Uterus (tissue), 4 donors: ENCODE data around the gene PDE4B. TPM values are rescaled to one million over a fixed set of nuclear protein-coding genes. Genes with fewer than 3 reads are reported as not detected.

Experiments
- DNase-seq, 2 donors: peaks; one replicate each; pipeline ENCODE4 v3.0.0-alpha.2; 2019 to 2020
- H3K27ac ChIP-seq, 2 donors: fragments of 200-600 bp; sonication (generic); 1 replicate in 1 of 2; 2 replicates in 1 of 2; pipeline ENCODE4 v1.5.1; 2016 to 2018
- H3K27me3 ChIP-seq, 2 donors: fragments of 200-600 bp; sonication (generic); one replicate each; pipeline ENCODE4 v1.5.1; 2018 to 2019; ENCODE audit warnings: control low read depth in 1 of 2
- H3K36me3 ChIP-seq, 2 donors: fragments of 200-600 bp; sonication (generic); one replicate each; pipeline ENCODE4 v1.5.1; 2019; ENCODE audit warnings: control low read depth in 1 of 2
- H3K4me1 ChIP-seq, 2 donors: fragments of 200-600 bp; sonication (generic); one replicate each; pipeline ENCODE4 v1.5.1; 2018 to 2019; ENCODE audit warnings: control low read depth in 1 of 2
- H3K4me3 ChIP-seq, 2 donors: fragments of 200-600 bp; sonication (generic); 1 replicate in 1 of 2; 2 replicates in 1 of 2; pipeline ENCODE4 v1.5.1; 2018 to 2019; ENCODE audit warnings: mild to moderate bottlenecking in 1 of 2
- H3K9me3 ChIP-seq, 2 donors: fragments of 200-600 bp; sonication (generic); one replicate each; pipeline ENCODE4 v1.5.1; 2019; ENCODE audit warnings: control low read depth in 1 of 2
- POLR2A ChIP-seq, 2 donors: fragments of 450-650 bp; IDR thresholded peaks; one replicate each; pipeline ENCODE4 v1.6.1; 2016; ENCODE audit warnings: antibody characterized with exemption in 2 of 2, mild to moderate bottlenecking in 1 of 2, moderate library complexity in 1 of 2
- intact Hi-C: fragments of 100-400 bp; cut with DNase I; formaldehyde crosslinking; loops from one replicate; pipeline ENCODE4 v1.15.1; 2023; ENCODE audit warnings: low total_unique reads
- total RNA-seq, 4 donors: library from RNA; depleted of rRNA in 3 of 4; stranded (reverse); fragments of >200 nt in 3 of 4; gene quantifications; one replicate each; pipeline versions ENCODE4 v1.1.0 to v1.2.4, GENCODE V29; 2014 to 2023
- TF ChIP-seq, protein P1 (sequence below), 4 experiments: fragments of 200-600 bp in 2 of 4; fragments of 450-650 bp in 2 of 4; sonication (generic) in 2 of 4; IDR thresholded peaks; one replicate each; pipeline ENCODE4 v1.5.1; 2016 to 2019; ENCODE audit warnings: antibody characterized with exemption in 4 of 4, mild to moderate bottlenecking in 2 of 4, moderate library complexity in 1 of 4
- donor health status: DM: yes; HTN: yes; CAD: no.

PDE4B gene
- total RNA-seq, 4 donors from 2014 or later, result 6.9 to 22.9 (median 17.8) TPM

DNA sequence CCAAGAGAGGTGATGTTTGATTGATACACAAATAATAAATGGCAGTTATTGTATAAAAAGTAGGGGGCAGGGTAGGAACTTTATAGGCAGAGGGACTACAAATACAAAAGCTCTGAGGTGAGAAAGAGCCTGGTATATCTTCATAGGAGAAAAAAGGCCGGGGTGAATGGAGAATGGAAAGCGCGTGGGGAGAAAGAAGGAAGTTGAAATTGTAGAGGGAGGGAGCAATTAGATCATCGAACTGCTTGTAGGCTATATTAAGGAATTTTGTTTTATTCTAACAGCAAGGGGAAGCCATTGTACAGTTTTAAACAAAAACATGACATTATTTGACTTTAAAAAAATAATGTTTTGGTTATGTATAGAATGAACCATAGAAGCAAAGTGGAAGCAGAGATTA is 147.4 kb downstream of the PDE4B start:
- Histone ChIP-seq H3K27ac (no peak overlapping the region), H3K9me3 (no peaks in the 10 kb centered on the region), H3K4me1 (no peaks in the 10 kb centered on the region), H3K27me3 (no peaks in the 10 kb centered on the region), H3K4me3 (no peak overlapping the region), H3K36me3 (no peaks in the 10 kb centered on the region)
- TF ChIP-seq, protein P1, sequence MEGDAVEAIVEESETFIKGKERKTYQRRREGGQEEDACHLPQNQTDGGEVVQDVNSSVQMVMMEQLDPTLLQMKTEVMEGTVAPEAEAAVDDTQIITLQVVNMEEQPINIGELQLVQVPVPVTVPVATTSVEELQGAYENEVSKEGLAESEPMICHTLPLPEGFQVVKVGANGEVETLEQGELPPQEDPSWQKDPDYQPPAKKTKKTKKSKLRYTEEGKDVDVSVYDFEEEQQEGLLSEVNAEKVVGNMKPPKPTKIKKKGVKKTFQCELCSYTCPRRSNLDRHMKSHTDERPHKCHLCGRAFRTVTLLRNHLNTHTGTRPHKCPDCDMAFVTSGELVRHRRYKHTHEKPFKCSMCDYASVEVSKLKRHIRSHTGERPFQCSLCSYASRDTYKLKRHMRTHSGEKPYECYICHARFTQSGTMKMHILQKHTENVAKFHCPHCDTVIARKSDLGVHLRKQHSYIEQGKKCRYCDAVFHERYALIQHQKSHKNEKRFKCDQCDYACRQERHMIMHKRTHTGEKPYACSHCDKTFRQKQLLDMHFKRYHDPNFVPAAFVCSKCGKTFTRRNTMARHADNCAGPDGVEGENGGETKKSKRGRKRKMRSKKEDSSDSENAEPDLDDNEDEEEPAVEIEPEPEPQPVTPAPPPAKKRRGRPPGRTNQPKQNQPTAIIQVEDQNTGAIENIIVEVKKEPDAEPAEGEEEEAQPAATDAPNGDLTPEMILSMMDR (IDR thresholded peaks at IDR 0.05), result no peak
- TF ChIP-seq POLR2A (IDR thresholded peaks at IDR 0.05), result no peak
- intact Hi-C loops, result no loop called here
- DNase-seq, result no peak

DNA sequence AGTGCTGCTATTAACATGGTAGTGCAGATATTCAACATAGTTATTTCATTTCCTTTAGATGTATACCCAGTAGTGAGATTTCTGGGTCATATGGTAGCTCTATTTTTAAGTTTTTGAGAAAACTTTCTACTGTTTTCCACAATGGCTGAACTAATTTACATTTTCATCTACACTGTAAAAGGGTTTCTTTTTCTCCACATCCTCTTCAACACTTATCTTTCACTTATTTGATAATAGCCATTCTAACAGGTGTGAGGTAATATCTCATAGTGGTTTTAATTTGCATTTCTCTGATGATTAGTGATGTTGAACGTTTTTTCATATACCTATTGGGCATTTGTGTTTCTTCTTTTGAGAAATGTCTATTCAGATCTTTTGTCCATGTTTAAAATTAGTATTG is 149.8 kb downstream of the PDE4B start:
- Histone ChIP-seq H3K27ac (no peak overlapping the region), H3K9me3 (no peaks in the 10 kb centered on the region), H3K4me1 (no peaks in the 10 kb centered on the region), H3K36me3 (no peaks in the 10 kb centered on the region), H3K4me3 (no peak overlapping the region), H3K27me3 (no peaks in the 10 kb centered on the region)
- DNase-seq, result no peak
- intact Hi-C loops, result no loop called here
- TF ChIP-seq, protein P1 (IDR thresholded peaks at IDR 0.05), result no peak
- no peak for TF ChIP-seq POLR2A (IDR thresholded peaks at IDR 0.05)

DNA sequence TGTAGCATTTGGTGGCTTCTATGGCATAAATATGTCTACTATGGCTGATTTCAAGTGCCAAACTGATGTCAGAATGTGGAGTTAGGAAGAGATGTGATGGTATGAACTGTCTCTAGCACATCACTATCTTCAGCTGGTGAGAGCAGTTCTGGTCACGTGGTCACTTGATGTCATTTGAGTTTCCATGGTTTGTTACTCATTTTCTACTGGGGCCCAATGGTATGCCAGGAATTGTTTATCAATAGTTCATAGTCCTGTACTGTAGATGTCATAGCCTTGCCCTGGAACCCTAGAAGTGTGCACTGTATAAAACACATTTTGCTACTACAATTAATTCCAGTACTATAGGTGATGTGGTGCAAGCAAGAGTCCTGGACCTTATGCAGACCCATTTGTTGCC is 153.7 kb downstream of the PDE4B start:
- intact Hi-C loops, result no loop called here
- no peak for TF ChIP-seq POLR2A (IDR thresholded peaks at IDR 0.05)
- TF ChIP-seq, protein P1 (IDR thresholded peaks at IDR 0.05), result no peak
- Histone ChIP-seq H3K4me1 (no peaks in the 10 kb centered on the region), H3K4me3 (no peak overlapping the region), H3K27me3 (no peaks in the 10 kb centered on the region), H3K27ac (no peak overlapping the region), H3K36me3 (no peaks in the 10 kb centered on the region), H3K9me3 (no peaks in the 10 kb centered on the region)
- no peak for DNase-seq

DNA sequence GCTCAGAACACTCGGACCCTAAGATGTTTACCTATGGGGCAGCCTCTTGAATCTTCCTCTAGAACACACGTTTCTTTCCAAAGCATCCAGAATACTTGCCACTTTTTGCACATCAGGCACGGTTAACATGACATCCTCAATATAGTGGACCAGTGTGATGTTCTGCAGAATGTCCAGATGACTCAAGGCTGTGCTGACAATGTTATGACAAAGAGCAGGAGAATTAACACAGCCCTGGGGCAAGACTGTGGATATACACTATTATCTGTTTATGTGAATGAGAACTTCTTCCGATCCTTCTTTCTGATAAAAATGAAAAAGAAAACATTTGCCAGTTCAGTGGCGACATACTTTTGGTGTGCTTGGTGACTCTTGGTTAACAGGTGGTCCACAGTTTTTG is 154.3 kb downstream of the PDE4B start:
- intact Hi-C loops, result no loop called here
- H3K27me3 ChIP-seq, result no peaks in the 10 kb centered on the region
- TF ChIP-seq POLR2A (IDR thresholded peaks at IDR 0.05), result no peak
- TF ChIP-seq, protein P1 (IDR thresholded peaks at IDR 0.05), result no peak

DNA sequence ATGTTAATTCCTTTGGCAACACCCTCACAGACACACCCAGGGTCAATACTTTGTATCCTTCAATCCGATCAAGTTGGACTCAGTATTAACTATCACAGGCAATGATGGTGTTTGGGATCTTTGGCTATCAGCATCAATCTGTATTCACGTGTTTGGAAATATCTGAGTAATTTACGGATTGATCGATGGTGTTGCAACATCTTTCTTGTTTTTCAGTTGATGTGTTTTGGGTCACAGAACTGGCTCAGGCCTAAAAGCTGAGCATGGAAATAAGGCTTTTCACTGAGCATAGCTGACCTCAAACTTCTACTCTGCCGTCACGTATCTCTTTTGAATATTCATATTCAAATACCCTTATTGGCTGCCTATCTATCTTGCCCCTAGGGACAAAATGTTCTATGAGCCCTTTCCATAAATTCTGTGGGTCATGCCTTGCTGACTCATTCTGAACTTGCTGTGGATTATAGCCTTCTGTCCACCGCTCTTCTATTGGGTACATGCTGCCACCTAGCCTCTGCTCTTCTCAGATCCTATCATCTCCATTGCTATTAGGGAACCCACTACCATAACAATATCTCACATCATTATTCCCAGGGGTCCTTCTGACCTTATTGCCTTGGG is 156.0 kb downstream of the PDE4B start:
- TF ChIP-seq, protein P1 (IDR thresholded peaks at IDR 0.05), result no peak
- no peak for TF ChIP-seq POLR2A (IDR thresholded peaks at IDR 0.05)
- no peak overlapping the region for H3K27ac ChIP-seq

More for the DNA sequence above, 154.3 kb downstream of the PDE4B start:
- Histone ChIP-seq H3K36me3 (no peaks in the 10 kb centered on the region), H3K27ac (no peak overlapping the region), H3K4me3 (no peak overlapping the region), H3K4me1 (no peaks in the 10 kb centered on the region), H3K9me3 (no peaks in the 10 kb centered on the region)
- no peak for DNase-seq

More for the DNA sequence above, 156.0 kb downstream of the PDE4B start:
- no peak overlapping the region for H3K4me3 ChIP-seq
- intact Hi-C loops, result no loop called here
- DNase-seq, result peak in 1 of 2 donors; percentile 23
- H3K27me3 ChIP-seq, result no peaks in the 10 kb centered on the region
- H3K4me1 ChIP-seq, result no peaks in the 10 kb centered on the region
- no peaks in the 10 kb centered on the region for H3K36me3 ChIP-seq
- no peaks in the 10 kb centered on the region for H3K9me3 ChIP-seq
